ENCODE results near the gene C22orf23. TPM values are rescaled to one million over a fixed set of nuclear protein-coding genes. Genes with fewer than 3 reads are reported as not detected.

Gene C22orf23
- total RNA-seq, 1 experiment from 2014 or later = 0.47 TPM

DNA sequence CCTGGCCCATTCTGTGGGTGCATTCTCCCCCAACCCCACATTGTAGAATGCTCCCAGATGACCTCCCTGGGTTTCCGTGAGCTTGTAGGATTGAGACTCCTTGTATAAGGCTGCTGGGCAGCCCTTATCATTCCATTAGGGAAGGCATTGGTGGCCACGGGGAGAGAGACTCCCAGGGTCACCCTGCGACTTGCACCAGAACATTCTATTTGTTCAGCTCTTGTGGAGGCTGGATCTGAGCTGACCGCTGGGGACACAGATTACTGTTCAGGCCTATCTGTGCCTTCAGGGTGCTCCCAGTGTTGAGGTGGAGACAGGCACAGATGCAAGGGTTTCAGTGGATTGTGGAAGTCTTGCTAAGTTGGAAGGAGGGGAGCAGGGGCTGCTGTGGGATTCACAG is 29.5 kb downstream of the C22orf23 start:
- no peak overlapping the region for H3K4me2 ChIP-seq (ENCODE audit: low read length)
- no peaks in the 10 kb centered on the region for H3K27me3 ChIP-seq (ENCODE audit: insufficient read depth, low read length)
- H3K4me3 ChIP-seq (replicated peaks in 1 of 2; ENCODE audit: low read depth in 1 of 2, low read length in 2 of 2) = no peak overlapping the region
- no peak for ATAC-seq
- no peaks in the 10 kb centered on the region for H3K79me2 ChIP-seq (ENCODE audit: insufficient read depth, low read length)
- intact Hi-C loops (cut with micrococcal nuclease) = no loop called here
- ChIA-PET POLR2A (no interaction called here), RAD21 (ENCODE audit: low non-redundant PET in 1 of 2, low total read pairs in 2 of 2, uncharacterized antibody in 2 of 2, unreplicated experiment in 2 of 2) (no interaction called here), CTCF (no interaction called here)
- no peaks in the 10 kb centered on the region for H4K20me1 ChIP-seq (ENCODE audit: insufficient read depth)
- no peak overlapping the region for H3K27ac ChIP-seq (ENCODE audit: low read depth, low read length)
- no TSS peak for BruUV-seq (replicated peaks)
- H3K4me1 ChIP-seq (ENCODE audit: control insufficient read depth in 1 of 2, insufficient read depth in 2 of 2, low read length in 2 of 2) = no peaks in the 10 kb centered on the region
- peaks cover 10 to 23% of the 10 kb centered on the region in 2 experiments; a peak in 3 of 4 replicates for H3K36me3 ChIP-seq (ENCODE audit: control insufficient read depth in 1 of 2, insufficient read depth in 2 of 2, low read length in 2 of 2)
- no peak overlapping the region for H3K9ac ChIP-seq (ENCODE audit: low read length)
- no peak overlapping the region for H2AFZ ChIP-seq (ENCODE audit: low read depth, low read length, poor library complexity, severe bottlenecking)
- no peak for DNase-seq (ENCODE audit: low read depth, low spot score)
- H3K9me2 ChIP-seq (ENCODE audit: insufficient read depth) = no peaks in the 10 kb centered on the region
- no peaks in the 10 kb centered on the region for H3K9me3 ChIP-seq (ENCODE audit: control insufficient read depth in 1 of 2, insufficient read depth in 1 of 2, low read depth in 1 of 2, low read length in 2 of 2)
- TF ChIP-seq CTCF (IDR thresholded peaks at IDR 0.05 in 2 of 3, conservative IDR thresholded peaks at IDR 0.05 in 1 of 3; ENCODE audit: borderline replicate concordance in 1 of 3, insufficient read depth in 1 of 3, low read depth in 2 of 3, low read length in 2 of 3) (no peak), SRF (IDR thresholded peaks at IDR 0.05; ENCODE audit: low read depth) (no peak), MAX (IDR thresholded peaks at IDR 0.05) (no peak), EZH2 (IDR thresholded peaks at IDR 0.05) (no peak), EGR1 (IDR thresholded peaks at IDR 0.05; ENCODE audit: low read depth) (no peak), CEBPB (IDR thresholded peaks at IDR 0.05; ENCODE audit: low read depth) (no peak), POLR2A (IDR thresholded peaks at IDR 0.05; ENCODE audit: borderline replicate concordance, extremely low read depth, insufficient read depth, insufficient read length) (no peak), FOSL1 (IDR thresholded peaks at IDR 0.05; ENCODE audit: low read depth) (no peak), POLR2AphosphoS5 (IDR thresholded peaks at IDR 0.05; ENCODE audit: low read depth, low read length) (no peak), ZNF274 (IDR thresholded peaks at IDR 0.05; ENCODE audit: low read depth, low read length) (no peak), EZH2phosphoT487 (IDR thresholded peaks at IDR 0.05; ENCODE audit: borderline replicate concordance) (no peak), YY1 (IDR thresholded peaks at IDR 0.05; ENCODE audit: extremely low read depth, insufficient replicate concordance, low read depth, low read length) (no peak), CBX3 (IDR thresholded peaks at IDR 0.05; ENCODE audit: low read depth) (no peak), ZFX (IDR thresholded peaks at IDR 0.05) (no peak), TCF7L2 (IDR thresholded peaks at IDR 0.05; ENCODE audit: borderline replicate concordance, extremely low read depth, insufficient read depth, insufficient read length) (no peak)
- TF ChIP-seq, protein P1, sequence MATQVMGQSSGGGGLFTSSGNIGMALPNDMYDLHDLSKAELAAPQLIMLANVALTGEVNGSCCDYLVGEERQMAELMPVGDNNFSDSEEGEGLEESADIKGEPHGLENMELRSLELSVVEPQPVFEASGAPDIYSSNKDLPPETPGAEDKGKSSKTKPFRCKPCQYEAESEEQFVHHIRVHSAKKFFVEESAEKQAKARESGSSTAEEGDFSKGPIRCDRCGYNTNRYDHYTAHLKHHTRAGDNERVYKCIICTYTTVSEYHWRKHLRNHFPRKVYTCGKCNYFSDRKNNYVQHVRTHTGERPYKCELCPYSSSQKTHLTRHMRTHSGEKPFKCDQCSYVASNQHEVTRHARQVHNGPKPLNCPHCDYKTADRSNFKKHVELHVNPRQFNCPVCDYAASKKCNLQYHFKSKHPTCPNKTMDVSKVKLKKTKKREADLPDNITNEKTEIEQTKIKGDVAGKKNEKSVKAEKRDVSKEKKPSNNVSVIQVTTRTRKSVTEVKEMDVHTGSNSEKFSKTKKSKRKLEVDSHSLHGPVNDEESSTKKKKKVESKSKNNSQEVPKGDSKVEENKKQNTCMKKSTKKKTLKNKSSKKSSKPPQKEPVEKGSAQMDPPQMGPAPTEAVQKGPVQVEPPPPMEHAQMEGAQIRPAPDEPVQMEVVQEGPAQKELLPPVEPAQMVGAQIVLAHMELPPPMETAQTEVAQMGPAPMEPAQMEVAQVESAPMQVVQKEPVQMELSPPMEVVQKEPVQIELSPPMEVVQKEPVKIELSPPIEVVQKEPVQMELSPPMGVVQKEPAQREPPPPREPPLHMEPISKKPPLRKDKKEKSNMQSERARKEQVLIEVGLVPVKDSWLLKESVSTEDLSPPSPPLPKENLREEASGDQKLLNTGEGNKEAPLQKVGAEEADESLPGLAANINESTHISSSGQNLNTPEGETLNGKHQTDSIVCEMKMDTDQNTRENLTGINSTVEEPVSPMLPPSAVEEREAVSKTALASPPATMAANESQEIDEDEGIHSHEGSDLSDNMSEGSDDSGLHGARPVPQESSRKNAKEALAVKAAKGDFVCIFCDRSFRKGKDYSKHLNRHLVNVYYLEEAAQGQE (IDR thresholded peaks at IDR 0.05; ENCODE audit: low read depth) = no peak
